ENCODE data around the gene ZCCHC7. TPM values are rescaled to one million over a fixed set of nuclear protein-coding genes. Genes with fewer than 3 reads are reported as not detected.

The ZCCHC7 gene
- total RNA-seq, 1 experiment from 2014 or later = 31.2 TPM

DNA sequence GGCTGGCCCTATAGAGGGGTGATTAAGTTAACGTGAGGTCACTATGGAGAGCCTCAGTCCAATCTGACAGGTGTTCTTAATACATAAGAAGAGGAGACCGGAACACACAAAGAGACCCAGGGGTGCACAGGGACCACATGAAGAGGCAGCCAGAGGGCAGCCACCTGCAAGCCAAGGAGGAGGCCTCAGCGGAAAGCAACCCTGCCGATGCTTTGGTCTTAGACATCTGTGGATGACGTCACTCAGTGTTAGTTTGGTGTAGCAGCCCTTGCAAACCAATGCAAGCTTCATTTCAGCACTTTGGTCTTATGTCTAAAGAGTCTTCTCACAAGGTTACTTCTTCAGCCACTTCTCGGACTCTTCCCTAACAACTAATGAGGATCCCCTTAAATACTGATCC lies 254.5 kb downstream of the ZCCHC7 start:
- H3K79me2 ChIP-seq (ENCODE audit: insufficient read depth, low read length) = no peaks in the 10 kb centered on the region
- no peak overlapping the region for H3K27ac ChIP-seq (ENCODE audit: low read depth, low read length)
- RAD21 ChIA-PET (ENCODE audit: low non-redundant PET in 1 of 2, low total read pairs in 2 of 2, uncharacterized antibody in 2 of 2, unreplicated experiment in 2 of 2) = no interaction called here
- no peaks in the 10 kb centered on the region for H4K20me1 ChIP-seq (ENCODE audit: insufficient read depth)
- no peak for ATAC-seq
- no peak overlapping the region for H2AFZ ChIP-seq (ENCODE audit: low read depth, low read length, poor library complexity, severe bottlenecking)
- no peaks in the 10 kb centered on the region for H3K36me3 ChIP-seq (ENCODE audit: control insufficient read depth in 1 of 2, insufficient read depth in 2 of 2, low read length in 2 of 2)
- no peak overlapping the region for H3K4me3 ChIP-seq (replicated peaks in 1 of 2; ENCODE audit: low read depth in 1 of 2, low read length in 2 of 2)
- no peaks in the 10 kb centered on the region for H3K4me1 ChIP-seq (ENCODE audit: control insufficient read depth in 1 of 2, insufficient read depth in 2 of 2, low read length in 2 of 2)
- H3K27me3 ChIP-seq (ENCODE audit: insufficient read depth, low read length) = 0 out of 2 replicates have a peak, but pooled peaks cover 4% of the 10 kb centered on the region
- H3K9ac ChIP-seq (ENCODE audit: low read length) = no peak overlapping the region
- BruUV-seq (replicated peaks) = no TSS peak
- H3K9me2 ChIP-seq (ENCODE audit: insufficient read depth) = no peaks in the 10 kb centered on the region
- CTCF ChIA-PET = no interaction called here
- no peak for TF ChIP-seq CEBPB (IDR thresholded peaks at IDR 0.05; ENCODE audit: low read depth)
- no peak for TF ChIP-seq ZBTB33 (IDR thresholded peaks at IDR 0.05; ENCODE audit: extremely low read depth, insufficient replicate concordance, low read length)
- H3K4me2 ChIP-seq (ENCODE audit: low read length) = no peak overlapping the region
- H3K9me3 ChIP-seq (ENCODE audit: control insufficient read depth in 1 of 2, insufficient read depth in 1 of 2, low read depth in 1 of 2, low read length in 2 of 2) = no peaks in the 10 kb centered on the region
- POLR2A ChIA-PET = no interaction called here
- intact Hi-C loops (cut with micrococcal nuclease) = no loop called here
- no peak for DNase-seq (ENCODE audit: low read depth, low spot score)

GRCh38 chr9:37377688-37378612 lies 257.6 kb downstream of the ZCCHC7 start:
- Histone ChIP-seq H3K9me2 (ENCODE audit: insufficient read depth) (no peaks in the 10 kb centered on the region), H3K27ac (ENCODE audit: low read depth, low read length) (no peak overlapping the region), H3K4me2 (ENCODE audit: low read length) (no peak overlapping the region), H3K9me3 (ENCODE audit: control insufficient read depth in 1 of 2, insufficient read depth in 1 of 2, low read depth in 1 of 2, low read length in 2 of 2) (no peaks in the 10 kb centered on the region; a peak in 1 of 4 replicates), H3K4me1 (ENCODE audit: control insufficient read depth in 1 of 2, insufficient read depth in 2 of 2, low read length in 2 of 2) (no peaks in the 10 kb centered on the region), H3K79me2 (ENCODE audit: insufficient read depth, low read length) (no peaks in the 10 kb centered on the region), H3K36me3 (ENCODE audit: control insufficient read depth in 1 of 2, insufficient read depth in 2 of 2, low read length in 2 of 2) (no peaks in the 10 kb centered on the region), H3K27me3 (ENCODE audit: insufficient read depth, low read length) (0 out of 2 replicates have a peak, but pooled peaks cover 4% of the 10 kb centered on the region), H4K20me1 (ENCODE audit: insufficient read depth) (no peaks in the 10 kb centered on the region), H2AFZ (ENCODE audit: low read depth, low read length, poor library complexity, severe bottlenecking) (no peak overlapping the region), H3K9ac (ENCODE audit: low read length) (no peak overlapping the region), H3K4me3 (replicated peaks in 1 of 2; ENCODE audit: low read depth in 1 of 2, low read length in 2 of 2) (no peak overlapping the region)
- no peak for ATAC-seq
- no TSS peak for BruUV-seq (replicated peaks)
- intact Hi-C loops (cut with micrococcal nuclease) = no loop called here
- TF ChIP-seq YY1 (IDR thresholded peaks at IDR 0.05; ENCODE audit: extremely low read depth, insufficient replicate concordance, low read depth, low read length) = no peak
- no peak for TF ChIP-seq CEBPB (IDR thresholded peaks at IDR 0.05; ENCODE audit: low read depth)
- TF ChIP-seq, protein P1, sequence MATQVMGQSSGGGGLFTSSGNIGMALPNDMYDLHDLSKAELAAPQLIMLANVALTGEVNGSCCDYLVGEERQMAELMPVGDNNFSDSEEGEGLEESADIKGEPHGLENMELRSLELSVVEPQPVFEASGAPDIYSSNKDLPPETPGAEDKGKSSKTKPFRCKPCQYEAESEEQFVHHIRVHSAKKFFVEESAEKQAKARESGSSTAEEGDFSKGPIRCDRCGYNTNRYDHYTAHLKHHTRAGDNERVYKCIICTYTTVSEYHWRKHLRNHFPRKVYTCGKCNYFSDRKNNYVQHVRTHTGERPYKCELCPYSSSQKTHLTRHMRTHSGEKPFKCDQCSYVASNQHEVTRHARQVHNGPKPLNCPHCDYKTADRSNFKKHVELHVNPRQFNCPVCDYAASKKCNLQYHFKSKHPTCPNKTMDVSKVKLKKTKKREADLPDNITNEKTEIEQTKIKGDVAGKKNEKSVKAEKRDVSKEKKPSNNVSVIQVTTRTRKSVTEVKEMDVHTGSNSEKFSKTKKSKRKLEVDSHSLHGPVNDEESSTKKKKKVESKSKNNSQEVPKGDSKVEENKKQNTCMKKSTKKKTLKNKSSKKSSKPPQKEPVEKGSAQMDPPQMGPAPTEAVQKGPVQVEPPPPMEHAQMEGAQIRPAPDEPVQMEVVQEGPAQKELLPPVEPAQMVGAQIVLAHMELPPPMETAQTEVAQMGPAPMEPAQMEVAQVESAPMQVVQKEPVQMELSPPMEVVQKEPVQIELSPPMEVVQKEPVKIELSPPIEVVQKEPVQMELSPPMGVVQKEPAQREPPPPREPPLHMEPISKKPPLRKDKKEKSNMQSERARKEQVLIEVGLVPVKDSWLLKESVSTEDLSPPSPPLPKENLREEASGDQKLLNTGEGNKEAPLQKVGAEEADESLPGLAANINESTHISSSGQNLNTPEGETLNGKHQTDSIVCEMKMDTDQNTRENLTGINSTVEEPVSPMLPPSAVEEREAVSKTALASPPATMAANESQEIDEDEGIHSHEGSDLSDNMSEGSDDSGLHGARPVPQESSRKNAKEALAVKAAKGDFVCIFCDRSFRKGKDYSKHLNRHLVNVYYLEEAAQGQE (IDR thresholded peaks at IDR 0.05; ENCODE audit: low read depth) = no peak
- no peak for TF ChIP-seq CBX3 (IDR thresholded peaks at IDR 0.05; ENCODE audit: low read depth)
- ChIA-PET POLR2A (no interaction called here), RAD21 (ENCODE audit: low non-redundant PET in 1 of 2, low total read pairs in 2 of 2, uncharacterized antibody in 2 of 2, unreplicated experiment in 2 of 2) (no interaction called here), CTCF (no interaction called here)
- DNase-seq (ENCODE audit: low read depth, low spot score) = no peak

Measured in HCT116 (cell line).